Astrocyte (in vitro differentiated cells and primary cell): ENCODE measurements around the gene CTIF. TPM values are rescaled to one million over a fixed set of nuclear protein-coding genes. Genes with fewer than 3 reads are reported as not detected.

Experiments used
- DNase-seq: peaks from one replicate; pipeline ENCODE4 v3.0.0-alpha.2; 2010; ENCODE audit warnings: low read depth
- FAIRE-seq: peaks from 2 replicates; lab custom pipeline; 2011; peaks lifted over from hg19 to GRCh38; lab: Jason Lieb, UNC
- H2AFZ ChIP-seq: 2 replicates; pipeline ENCODE4 v1.6.0; 2012; ENCODE audit warnings: low read depth, low read length, inconsistent platforms
- H3K27ac ChIP-seq: 2 replicates; pipeline ENCODE4 v1.5.1; 2011; ENCODE audit warnings: low read depth, low read length, inconsistent platforms
- H3K27me3 ChIP-seq: 2 replicates; pipeline ENCODE4 v1.6.0; 2011; ENCODE audit warnings: low read length, inconsistent platforms; ENCODE audit not compliant: insufficient read depth
- H3K36me3 ChIP-seq: 2 replicates; pipeline ENCODE4 v1.5.1; 2011; ENCODE audit warnings: low read length, inconsistent platforms; ENCODE audit not compliant: insufficient read depth
- H3K4me1 ChIP-seq: 2 replicates; pipeline ENCODE4 v1.5.1; 2011; ENCODE audit warnings: low read length, inconsistent platforms; ENCODE audit not compliant: insufficient read depth
- H3K4me2 ChIP-seq: 2 replicates; pipeline ENCODE4 v1.6.0; 2012; ENCODE audit warnings: low read length, inconsistent platforms
- H3K4me3 ChIP-seq: 2 replicates; pipeline ENCODE4 v1.5.1; 2011; ENCODE audit warnings: low read depth, mild to moderate bottlenecking, low read length, inconsistent platforms; ENCODE audit not compliant: insufficient read depth
- H3K79me2 ChIP-seq: 2 replicates; pipeline ENCODE4 v1.6.0; 2012; ENCODE audit warnings: mild to moderate bottlenecking, low read length, inconsistent platforms; ENCODE audit not compliant: insufficient read depth
- H3K9ac ChIP-seq: 2 replicates; pipeline ENCODE4 v1.6.0; 2012; ENCODE audit warnings: mild to moderate bottlenecking, low read length, inconsistent platforms
- H3K9me3 ChIP-seq: 2 replicates; pipeline ENCODE4 v1.5.1; 2012; ENCODE audit warnings: low read depth, mild to moderate bottlenecking, low read length, inconsistent platforms; ENCODE audit not compliant: insufficient read depth
- H4K20me1 ChIP-seq: 2 replicates; pipeline ENCODE4 v1.6.0; 2012; ENCODE audit warnings: low read length, inconsistent platforms; ENCODE audit not compliant: insufficient read depth
- H3K27ac Mint-ChIP-seq: one replicate; pipeline ENCODE4 v1.8.0; 2021; ENCODE audit warnings: mild to moderate bottlenecking, mixed read lengths; ENCODE audit not compliant: unreplicated experiment
- H3K27me3 Mint-ChIP-seq: one replicate; pipeline ENCODE4 v1.8.0; 2021; ENCODE audit warnings: low read depth, mixed read lengths; ENCODE audit not compliant: unreplicated experiment
- H3K36me3 Mint-ChIP-seq: one replicate; pipeline ENCODE4 v1.8.0; 2021; ENCODE audit warnings: low read depth, mixed read lengths; ENCODE audit not compliant: unreplicated experiment
- H3K4me1 Mint-ChIP-seq: one replicate; pipeline ENCODE4 v1.8.0; 2021; ENCODE audit warnings: low read depth, mixed read lengths; ENCODE audit not compliant: unreplicated experiment
- H3K4me3 Mint-ChIP-seq: one replicate; pipeline ENCODE4 v1.8.0; 2021; ENCODE audit warnings: mild to moderate bottlenecking, moderate library complexity, mixed read lengths; ENCODE audit not compliant: unreplicated experiment
- H3K9me3 Mint-ChIP-seq: one replicate; pipeline ENCODE4 v1.8.0; 2021; ENCODE audit warnings: mild to moderate bottlenecking, mixed read lengths; ENCODE audit not compliant: unreplicated experiment
- CTCF ChIP-seq: IDR thresholded peaks from 2 replicates; pipeline ENCODE4 v1.5.1; 2011; ENCODE audit warnings: low read depth, mild to moderate bottlenecking, inconsistent platforms, low read length, moderate library complexity; ENCODE audit not compliant: insufficient read depth
- EZH2 ChIP-seq: IDR thresholded peaks from 2 replicates; pipeline ENCODE4 v1.6.1; 2012; ENCODE audit warnings: mild to moderate bottlenecking, low read length, inconsistent platforms; ENCODE audit not compliant: insufficient read depth
- total RNA-seq: library from RNA; stranded (reverse); gene quantifications from 2 replicates; pipeline ENCODE4 v1.2.1, GENCODE V29; 2021

CTIF gene
- total RNA-seq, 1 donor from 2014 or later: 101 TPM

GRCh38 chr18:48665654-48666053 is 126.8 kb downstream of the CTIF start:
- Histone ChIP-seq H3K9me3 (peaks cover 4% of the 10 kb centered on the region), H4K20me1 (peaks cover 65% of the 10 kb centered on the region), H3K79me2 (peaks cover 23% of the 10 kb centered on the region), H3K9ac (no peak overlapping the region), H3K27ac (no peak overlapping the region), H3K4me3 (no peak overlapping the region), H2AFZ (no peak overlapping the region), H3K27me3 (no peaks in the 10 kb centered on the region), H3K36me3 (peaks cover 20% of the 10 kb centered on the region), H3K4me2 (no peak overlapping the region), H3K4me1 (peaks cover 18% of the 10 kb centered on the region)
- DNase-seq (no peak), FAIRE-seq (no peak)
- TF ChIP-seq EZH2: no peak
- no peak for TF ChIP-seq CTCF
- H3K27me3 Mint-ChIP-seq: no peaks in the 10 kb centered on the region
- H3K4me1 Mint-ChIP-seq: peaks cover 24% of the 10 kb centered on the region
- H3K27ac Mint-ChIP-seq: no peak overlapping the region
- peaks cover 30% of the 10 kb centered on the region for H3K36me3 Mint-ChIP-seq
- H3K9me3 Mint-ChIP-seq: peaks cover 2% of the 10 kb centered on the region
- H3K4me3 Mint-ChIP-seq: no peak overlapping the region

GRCh38 chr18:48666613-48667012 is 127.8 kb downstream of the CTIF start:
- H3K4me3 Mint-ChIP-seq: no peak overlapping the region
- no peak for DNase-seq
- H3K79me2 ChIP-seq: peaks cover 17% of the 10 kb centered on the region
- no peak overlapping the region for H3K27ac ChIP-seq
- no peak overlapping the region for H3K4me2 ChIP-seq
- peaks cover 8% of the 10 kb centered on the region for H3K4me1 ChIP-seq
- H3K9me3 Mint-ChIP-seq: peaks cover 5% of the 10 kb centered on the region
- H3K4me1 Mint-ChIP-seq: peaks cover 15% of the 10 kb centered on the region
- H3K27ac Mint-ChIP-seq: no peak overlapping the region
- H3K9ac ChIP-seq: no peak overlapping the region
- no peaks in the 10 kb centered on the region for H3K27me3 Mint-ChIP-seq
- peaks cover 39% of the 10 kb centered on the region for H3K36me3 Mint-ChIP-seq
- H3K4me3 ChIP-seq: no peak overlapping the region
- FAIRE-seq: no peak
- peaks cover 28% of the 10 kb centered on the region for H3K36me3 ChIP-seq
- peaks cover 4% of the 10 kb centered on the region for H3K9me3 ChIP-seq
- TF ChIP-seq CTCF (no peak), EZH2 (no peak)
- H3K27me3 ChIP-seq: no peaks in the 10 kb centered on the region
- peaks cover 55% of the 10 kb centered on the region for H4K20me1 ChIP-seq
- H2AFZ ChIP-seq: no peak overlapping the region

- Histone ChIP-seq H4K20me1 (peaks cover 45% of the 10 kb centered on the region), H3K9ac (no peak overlapping the region), H3K4me1 (no peaks in the 10 kb centered on the region), H3K4me3 (no peak overlapping the region), H3K79me2 (peaks cover 13% of the 10 kb centered on the region), H3K27ac (no peak overlapping the region), H3K4me2 (no peak overlapping the region), H3K36me3 (peaks cover 28% of the 10 kb centered on the region), H2AFZ (no peak overlapping the region), H3K9me3 (peaks cover 4% of the 10 kb centered on the region), H3K27me3 (no peaks in the 10 kb centered on the region)
- DNase-seq (peak; percentile 23), FAIRE-seq (no peak)
- Mint-ChIP-seq H3K27ac (peak overlapping the region; percentile 66), H3K27me3 (no peaks in the 10 kb centered on the region), H3K4me1 (peaks cover 6% of the 10 kb centered on the region), H3K9me3 (peaks cover 7% of the 10 kb centered on the region), H3K4me3 (no peak overlapping the region), H3K36me3 (peaks cover 41% of the 10 kb centered on the region)
- TF ChIP-seq CTCF (peak; percentile 38), EZH2 (no peak)
Observed at GRCh38 chr18:48667276-48668254, 128.7 kb downstream of the CTIF start.
